K562 (cell line): Measurements from ENCODE around the gene GPHA2. TPM values are rescaled to one million over a fixed set of nuclear protein-coding genes. Genes with fewer than 3 reads are reported as not detected.

Source experiments
- CLOCK ChIP-seq: fragments of 250-450 bp; sonication (Bioruptor Pico); IDR thresholded peaks from 2 replicates; pipeline ENCODE4 v1.4.0; 2020; ENCODE audit warnings: mild to moderate bottlenecking, moderate library complexity, borderline replicate concordance
- CREB1 ChIP-seq, 2 experiments: sonication (generic) in 1 of 2; formaldehyde crosslinking in 1 of 2; IDR thresholded peaks; 2 replicates each; pipeline versions ENCODE4 v1.6.1 to v1.8.0; 2012 to 2022; ENCODE audit warnings: inconsistent platforms in 1 of 2, mild to moderate bottlenecking in 1 of 2, missing genetic modification reagents in 1 of 2, moderate library complexity in 1 of 2
- EP400 ChIP-seq: fragments of 450-650 bp; IDR thresholded peaks from 2 replicates; pipeline ENCODE4 v1.6.1; 2017; ENCODE audit warnings: antibody characterized with exemption, mild to moderate bottlenecking, moderate library complexity
- HMGXB4 ChIP-seq: sonication (generic); formaldehyde crosslinking; IDR thresholded peaks from 2 replicates; pipeline ENCODE4 v1.8.1; 2023; ENCODE audit warnings: mild to moderate bottlenecking, missing genetic modification reagents
- KDM1A ChIP-seq, 2 experiments: fragments of 450-650 bp; IDR thresholded peaks; 2 replicates each; pipeline ENCODE4 v1.6.1; 2016; ENCODE audit warnings: mild to moderate bottlenecking in 2 of 2
- MYC ChIP-seq, 2 experiments: fragments of 250-450 bp in 1 of 2; sonication (Bioruptor Pico) in 1 of 2; IDR thresholded peaks; 2 replicates each; pipeline versions ENCODE4 v1.5.1 to v1.6.1; 2012 to 2021; ENCODE audit warnings: low read depth in 2 of 2, borderline replicate concordance in 1 of 2, improper control_type of control experiment in 1 of 2, low read length in 1 of 2, mild to moderate bottlenecking in 1 of 2, moderate library complexity in 1 of 2
- MYNN ChIP-seq, 2 experiments: sonication (generic); formaldehyde crosslinking in 1 of 2; IDR thresholded peaks; 2 replicates each; pipeline versions ENCODE4 v1.5.0 to v1.6.1; 2016 to 2020; ENCODE audit warnings: antibody characterized with exemption in 1 of 2, missing genetic modification reagents in 1 of 2
- POLR3G ChIP-seq: IDR thresholded peaks from 2 replicates; pipeline ENCODE4 v1.6.1; 2011; ENCODE audit not compliant: insufficient read length, insufficient replicate concordance; ENCODE audit errors: extremely low read depth
- RBM17 ChIP-seq: fragments of 200-400 bp; formaldehyde crosslinking; IDR thresholded peaks from 2 replicates; pipeline ENCODE4 v1.6.1; 2017; ENCODE audit warnings: low read depth, mild to moderate bottlenecking, low read length, borderline replicate concordance
- SP1 ChIP-seq: sonication (generic); formaldehyde crosslinking; IDR thresholded peaks from 2 replicates; pipeline ENCODE4 v1.8.1; 2022; ENCODE audit warnings: mild to moderate bottlenecking, missing genetic modification reagents
- THRAP3 ChIP-seq: fragments of 450-650 bp; IDR thresholded peaks from 2 replicates; pipeline ENCODE4 v1.6.1; 2016; ENCODE audit warnings: mild to moderate bottlenecking, inconsistent platforms, borderline replicate concordance
- WHSC1 ChIP-seq: IDR thresholded peaks from one replicate; pipeline ENCODE4 v1.6.1; 2012; ENCODE audit warnings: low read length, control low read depth, inconsistent platforms
- ZBTB17 ChIP-seq: fragments of 450-650 bp; formaldehyde crosslinking; IDR thresholded peaks from 2 replicates; pipeline ENCODE4 v1.4.0; 2020; ENCODE audit warnings: mild to moderate bottlenecking
- ZKSCAN3 ChIP-seq: fragments of 250-450 bp; sonication (Bioruptor Pico); IDR thresholded peaks from 2 replicates; pipeline ENCODE4 v1.4.0; 2020
- ZNF79 ChIP-seq: fragments of 250-450 bp; sonication (Bioruptor Pico); IDR thresholded peaks from 2 replicates; pipeline ENCODE4 v1.4.0; 2020; ENCODE audit warnings: low read depth, mild to moderate bottlenecking, moderate library complexity
- polyA plus RNA-seq, 8 experiments: library from polyadenylated mRNA; depleted of rRNA in 4 of 8; stranded (reverse) in 5 of 8; unstranded in 3 of 8; fragments of >200 nt; fragmentation: Nextera tagmentation in 2 of 8; fragmentation: Illumina TruSeq in 1 of 8; extraction: Ambion mirVana in 2 of 8; extraction: Trizol in 1 of 8; gene quantifications; 2 replicates each; pipeline versions ENCODE4 v1.2.1 to v1.2.3, GENCODE V29; 2011 to 2014; ENCODE audit warnings: inconsistent platforms in 1 of 8, missing spikeins in 1 of 8
- total RNA-seq, 7 experiments: library from RNA; depleted of rRNA in 6 of 7; stranded (reverse); fragments of >200 nt in 6 of 7; fragmentation: Illumina TruSeq in 2 of 7; extraction: Trizol in 2 of 7; gene quantifications; 2 replicates each; pipeline versions ENCODE4 v1.2.1 to v1.2.3, GENCODE V29; 2011 to 2021; ENCODE audit warnings: low replicate concordance in 1 of 7
- TF ChIP-seq, protein P1 (sequence below): sonication (generic); formaldehyde crosslinking; IDR thresholded peaks from 2 replicates; pipeline ENCODE4 v1.8.0; 2023; ENCODE audit warnings: missing genetic modification reagents, mild to moderate bottlenecking, borderline replicate concordance

Gene GPHA2
- total and polyA plus RNA-seq, 9 of the 15 experiments (the other 6 are each of a cell fraction or from before 2014, with no cell fraction given), result 0.17 to 0.22 TPM; not detected in 7

DNA sequence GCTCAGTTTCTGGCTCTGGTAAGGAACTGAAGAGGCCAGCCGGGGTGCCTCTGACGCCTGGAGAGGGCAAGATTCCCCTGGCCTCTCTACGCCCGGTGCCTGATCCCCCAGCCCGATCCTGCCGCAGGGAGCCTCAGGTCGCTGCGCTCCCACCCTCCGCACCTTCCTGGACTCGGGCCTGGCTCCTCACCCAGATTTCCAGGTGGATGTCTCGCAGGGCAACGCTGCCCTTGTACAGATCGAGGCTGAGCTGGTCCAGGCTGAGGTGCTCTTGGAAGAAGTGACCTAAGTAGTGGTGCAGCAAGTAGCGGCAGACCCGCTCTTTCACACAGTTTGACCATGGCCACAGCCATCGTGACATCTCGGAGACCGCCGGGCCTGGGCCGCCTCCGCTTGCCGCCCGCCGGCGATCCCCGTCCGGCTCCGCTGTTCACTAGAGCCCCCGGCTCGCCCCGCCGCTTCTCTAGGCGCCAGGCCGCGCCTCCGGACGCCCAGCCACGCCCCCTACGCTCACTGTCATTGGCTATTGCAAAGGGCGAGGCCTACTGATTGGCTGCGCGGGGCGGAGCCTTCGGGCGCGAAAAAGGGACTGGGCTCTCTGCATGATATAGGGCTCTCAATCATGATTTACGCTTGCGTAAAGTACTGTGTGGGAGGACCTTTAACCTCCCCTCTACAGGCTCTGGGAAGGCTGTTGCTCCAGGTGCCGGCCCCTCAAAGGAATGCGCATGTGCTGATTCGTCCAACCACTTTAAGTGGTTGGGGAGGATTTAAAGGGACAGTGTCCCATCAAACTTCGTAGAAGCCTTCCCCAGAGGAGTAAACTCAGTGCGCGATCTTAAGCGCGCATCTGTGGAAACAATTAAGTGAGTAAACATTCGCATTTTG, 18.7 kb downstream of the GPHA2 start, which contains the start of gene ATG2A (continued):
- no peak; the same call in 1 of the 2 replicates for TF ChIP-seq CREB1 (IDR thresholded peaks at IDR 0.05)
- TF ChIP-seq CREB1 (CRISPR knock-in tag; IDR thresholded peaks at IDR 0.05), result peak; percentile 56
- no peak for TF ChIP-seq CLOCK (CRISPR knock-in tag)
- TF ChIP-seq EP400, result no peak
- TF ChIP-seq MYNN (IDR thresholded peaks at IDR 0.05), result no peak
- no peak for TF ChIP-seq MYNN (CRISPR knock-in tag; IDR thresholded peaks at IDR 0.05)
- no peak for TF ChIP-seq KDM1A (IDR thresholded peaks at IDR 0.05)
- TF ChIP-seq SP1 (CRISPR knock-in tag), result peak; percentile 99
- TF ChIP-seq, protein P1, sequence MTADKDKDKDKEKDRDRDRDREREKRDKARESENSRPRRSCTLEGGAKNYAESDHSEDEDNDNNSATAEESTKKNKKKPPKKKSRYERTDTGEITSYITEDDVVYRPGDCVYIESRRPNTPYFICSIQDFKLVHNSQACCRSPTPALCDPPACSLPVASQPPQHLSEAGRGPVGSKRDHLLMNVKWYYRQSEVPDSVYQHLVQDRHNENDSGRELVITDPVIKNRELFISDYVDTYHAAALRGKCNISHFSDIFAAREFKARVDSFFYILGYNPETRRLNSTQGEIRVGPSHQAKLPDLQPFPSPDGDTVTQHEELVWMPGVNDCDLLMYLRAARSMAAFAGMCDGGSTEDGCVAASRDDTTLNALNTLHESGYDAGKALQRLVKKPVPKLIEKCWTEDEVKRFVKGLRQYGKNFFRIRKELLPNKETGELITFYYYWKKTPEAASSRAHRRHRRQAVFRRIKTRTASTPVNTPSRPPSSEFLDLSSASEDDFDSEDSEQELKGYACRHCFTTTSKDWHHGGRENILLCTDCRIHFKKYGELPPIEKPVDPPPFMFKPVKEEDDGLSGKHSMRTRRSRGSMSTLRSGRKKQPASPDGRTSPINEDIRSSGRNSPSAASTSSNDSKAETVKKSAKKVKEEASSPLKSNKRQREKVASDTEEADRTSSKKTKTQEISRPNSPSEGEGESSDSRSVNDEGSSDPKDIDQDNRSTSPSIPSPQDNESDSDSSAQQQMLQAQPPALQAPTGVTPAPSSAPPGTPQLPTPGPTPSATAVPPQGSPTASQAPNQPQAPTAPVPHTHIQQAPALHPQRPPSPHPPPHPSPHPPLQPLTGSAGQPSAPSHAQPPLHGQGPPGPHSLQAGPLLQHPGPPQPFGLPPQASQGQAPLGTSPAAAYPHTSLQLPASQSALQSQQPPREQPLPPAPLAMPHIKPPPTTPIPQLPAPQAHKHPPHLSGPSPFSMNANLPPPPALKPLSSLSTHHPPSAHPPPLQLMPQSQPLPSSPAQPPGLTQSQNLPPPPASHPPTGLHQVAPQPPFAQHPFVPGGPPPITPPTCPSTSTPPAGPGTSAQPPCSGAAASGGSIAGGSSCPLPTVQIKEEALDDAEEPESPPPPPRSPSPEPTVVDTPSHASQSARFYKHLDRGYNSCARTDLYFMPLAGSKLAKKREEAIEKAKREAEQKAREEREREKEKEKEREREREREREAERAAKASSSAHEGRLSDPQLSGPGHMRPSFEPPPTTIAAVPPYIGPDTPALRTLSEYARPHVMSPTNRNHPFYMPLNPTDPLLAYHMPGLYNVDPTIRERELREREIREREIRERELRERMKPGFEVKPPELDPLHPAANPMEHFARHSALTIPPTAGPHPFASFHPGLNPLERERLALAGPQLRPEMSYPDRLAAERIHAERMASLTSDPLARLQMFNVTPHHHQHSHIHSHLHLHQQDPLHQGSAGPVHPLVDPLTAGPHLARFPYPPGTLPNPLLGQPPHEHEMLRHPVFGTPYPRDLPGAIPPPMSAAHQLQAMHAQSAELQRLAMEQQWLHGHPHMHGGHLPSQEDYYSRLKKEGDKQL (CRISPR knock-in tag), result no peak
- TF ChIP-seq WHSC1, result no peak
- TF ChIP-seq POLR3G, result no peak
- peak; percentile 36; the same call in 1 of the 2 replicates for TF ChIP-seq MYC (IDR thresholded peaks at IDR 0.05; ENCODE audit: low read depth, low read length)
- no peak for TF ChIP-seq MYC (CRISPR knock-in tag; IDR thresholded peaks at IDR 0.05; ENCODE audit: borderline replicate concordance, low read depth)
- peak; percentile 66; the same call in 1 of the 2 replicates for TF ChIP-seq HMGXB4 (CRISPR knock-in tag)
- TF ChIP-seq RBM17, result no peak
- no peak for TF ChIP-seq ZNF79 (CRISPR knock-in tag)
- TF ChIP-seq ZBTB17, result 0 out of 2 replicates have a peak, but pooled peaks have one; percentile 17
- TF ChIP-seq THRAP3, result no peak
- TF ChIP-seq ZKSCAN3 (CRISPR knock-in tag), result no peak
